Left lobe of liver (tissue), 2 donors: Measurements from ENCODE around the gene DYNLT2. TPM values are rescaled to one million over a fixed set of nuclear protein-coding genes. Genes with fewer than 3 reads are reported as not detected.
"Not testable (repeated sequence)": the region's sequence is repeated elsewhere in the genome, so short reads cannot be mapped to it uniquely, and the experiment has no call there.

Experiments
- ATAC-seq: fragments of 200-7000 bp; cut with Tn5 transposase; one replicate; pipeline ENCODE4 v1.9.1; 2020; ENCODE audit warnings: mild to moderate bottlenecking, moderate library complexity
- DNase-seq: peaks from one replicate; pipeline ENCODE4 v3.0.0-alpha.2; 2020; ENCODE audit warnings: low spot score
- total RNA-seq: library from RNA; stranded (reverse); gene quantifications from one replicate; pipeline ENCODE4 v1.2.1, GENCODE V29; 2021
- donor health status: DM: no; HTN: no; CAD: no; lungs with moderate emphysema.
- donor health status: DM: no; HTN: yes; CAD: no.

Gene DYNLT2
- total RNA-seq, 1 donor from 2014 or later: 0.60 TPM

GRCh38 chr6:169783971-169784820, 32.8 kb upstream of the DYNLT2 start:
- peak; percentile 35 for DNase-seq
- no peak for ATAC-seq

GRCh38 chr6:169783401-169783800, 32.0 kb upstream of the DYNLT2 start:
- ATAC-seq (no peak), DNase-seq (peak; percentile 19)

- no peak for ATAC-seq
These were observed 31.6 kb upstream of the DYNLT2 start for GRCh38 chr6:169782966-169783365.

GRCh38 chr6:169780571-169781091, 29.3 kb upstream of the DYNLT2 start:
- DNase-seq (peak; percentile 37), ATAC-seq (no peak)

More at GRCh38 chr6:169782966-169783365, 31.6 kb upstream of the DYNLT2 start:
- DNase-seq: peak; percentile 23

- ATAC-seq: no peak
- peak; percentile 15 for DNase-seq
These were observed 28.5 kb upstream of the DYNLT2 start for GRCh38 chr6:169779896-169780295.

- ATAC-seq (no peak), DNase-seq (no peak)
These were observed 27.9 kb upstream of the DYNLT2 start for GRCh38 chr6:169779092-169779815.

GRCh38 chr6:169778646-169779045, 27.3 kb upstream of the DYNLT2 start:
- no peak for ATAC-seq
- DNase-seq: peak; percentile 39

- peak; percentile 42 for DNase-seq
- no peak for ATAC-seq
These were observed 26.5 kb upstream of the DYNLT2 start for GRCh38 chr6:169777896-169778295.

- ATAC-seq (no peak), DNase-seq (peak; percentile 26)
These were observed 25.0 kb upstream of the DYNLT2 start for GRCh38 chr6:169776379-169776778.

GRCh38 chr6:169775321-169775720, 23.9 kb upstream of the DYNLT2 start:
- no peak for DNase-seq
- ATAC-seq: no peak

- no peak for ATAC-seq
- DNase-seq: peak; percentile 30
These were observed 23.0 kb upstream of the DYNLT2 start for GRCh38 chr6:169774347-169774746.

GRCh38 chr6:169766921-169767736, 15.8 kb upstream of the DYNLT2 start:
- DNase-seq (peak; percentile 70), ATAC-seq (peak; percentile 73)

GRCh38 chr6:169766232-169766631, 14.9 kb upstream of the DYNLT2 start:
- DNase-seq: no peak
- peak; percentile 55 for ATAC-seq

GRCh38 chr6:169765789-169766188, 14.4 kb upstream of the DYNLT2 start:
- not testable (repeated sequence) for DNase-seq, ATAC-seq

GRCh38 chr6:169763881-169764280, 12.5 kb upstream of the DYNLT2 start:
- DNase-seq (no peak), ATAC-seq (peak; percentile 18)

- DNase-seq (peak; percentile 85), ATAC-seq (peak; percentile 86)
These were observed 11.9 kb upstream of the DYNLT2 start for GRCh38 chr6:169763308-169763707.

- DNase-seq (no peak), ATAC-seq (no peak)
These were observed 3.8 kb upstream of the DYNLT2 start for GRCh38 chr6:169755162-169755561.

GRCh38 chr6:169752074-169752623, 777 bp upstream of the DYNLT2 start:
- no peak for ATAC-seq
- DNase-seq: no peak

GRCh38 chr6:169746556-169746955, 4.8 kb downstream of the DYNLT2 start:
- no peak for ATAC-seq

GRCh38 chr6:169745405-169745804, 6.0 kb downstream of the DYNLT2 start:
- ATAC-seq: no peak

More at GRCh38 chr6:169746556-169746955, 4.8 kb downstream of the DYNLT2 start:
- DNase-seq: no peak

More at GRCh38 chr6:169745405-169745804, 6.0 kb downstream of the DYNLT2 start:
- no peak for DNase-seq
